Endodermal cell (in vitro differentiated cells): ENCODE data around the gene TTR. TPM values are rescaled to one million over a fixed set of nuclear protein-coding genes. Genes with fewer than 3 reads are reported as not detected.

Source experiments
- DNase-seq: peaks from one replicate; pipeline ENCODE4 v3.0.0-alpha.2; 2017
- H3K27ac ChIP-seq: 2 replicates; pipeline ENCODE4 v1.5.1; 2013; ENCODE audit warnings: mild to moderate bottlenecking, low read depth, low read length, moderate library complexity
- H3K27me3 ChIP-seq: 2 replicates; pipeline ENCODE4 v1.6.1; 2013; ENCODE audit warnings: mild to moderate bottlenecking, low read length, moderate library complexity; ENCODE audit not compliant: insufficient read depth, control insufficient read depth, poor library complexity, severe bottlenecking
- H3K36me3 ChIP-seq: 2 replicates; pipeline ENCODE4 v1.7.0; 2013; ENCODE audit warnings: mild to moderate bottlenecking, low read length, moderate library complexity; ENCODE audit not compliant: control insufficient read depth, insufficient read depth
- H3K4me1 ChIP-seq: one replicate; pipeline ENCODE4 v1.7.0; 2013; ENCODE audit warnings: low read length; ENCODE audit not compliant: control insufficient read depth, insufficient read depth
- H3K4me3 ChIP-seq: 2 replicates; pipeline ENCODE4 v1.5.1; 2013; ENCODE audit warnings: mild to moderate bottlenecking, low read length, moderate library complexity
- H3K9ac ChIP-seq: 2 replicates; pipeline ENCODE4 v1.6.1; 2013; ENCODE audit warnings: mild to moderate bottlenecking, low read length, moderate library complexity; ENCODE audit not compliant: poor library complexity, severe bottlenecking; ENCODE audit errors: extremely low read depth
- H3K9me3 ChIP-seq: 2 replicates; pipeline ENCODE4 v1.6.1; 2013; ENCODE audit warnings: mild to moderate bottlenecking, low read length, moderate library complexity; ENCODE audit not compliant: control insufficient read depth
- H3K27ac Mint-ChIP-seq: 2 replicates; pipeline ENCODE4 v1.8.0; 2020; ENCODE audit warnings: mixed read lengths
- H3K27me3 Mint-ChIP-seq: 2 replicates; pipeline ENCODE4 v1.8.0; 2021; ENCODE audit warnings: mild to moderate bottlenecking, mixed read lengths; ENCODE audit not compliant: insufficient read depth
- H3K36me3 Mint-ChIP-seq: 2 replicates; pipeline ENCODE4 v1.8.0; 2020; ENCODE audit warnings: low read depth, mixed read lengths
- H3K4me1 Mint-ChIP-seq: 2 replicates; pipeline ENCODE4 v1.8.0; 2020; ENCODE audit warnings: mixed read lengths
- H3K4me3 Mint-ChIP-seq: 2 replicates; pipeline ENCODE4 v1.8.0; 2020; ENCODE audit warnings: mild to moderate bottlenecking, moderate library complexity, mixed read lengths
- H3K9me3 Mint-ChIP-seq: 2 replicates; pipeline ENCODE4 v1.8.0; 2020; ENCODE audit warnings: mild to moderate bottlenecking, mixed read lengths
- WGBS, 2 experiments: methylation state at CpG; one replicate each; pipeline versions ENCODE4 v1.1.5 to v1.1.7; 2013; ENCODE audit warnings: missing lambda C conversion rate in 2 of 2, mixed read lengths in 1 of 2; ENCODE audit not compliant: insufficient coverage in 1 of 2, insufficient read length in 1 of 2; 5-methylcytosine and 5-hydroxymethylcytosine counted together
- total RNA-seq, 2 donors: library from RNA; stranded (reverse); fragmentation: NEBNext Ultra II Directional in 1 of 2; extraction: Animal tissue kit (Norgen Biotek cat#: 25700) in 1 of 2; gene quantifications; 2 replicates in 1 of 2; 3 replicates in 1 of 2; pipeline ENCODE4 v1.2.1, GENCODE V29; 2021
- TF ChIP-seq, protein P1 (sequence below): fragments of 200-600 bp; sonication (generic); conservative IDR thresholded peaks from 2 replicates; pipeline ENCODE4 v1.5.0; 2021; ENCODE audit warnings: antibody characterized with exemption, mild to moderate bottlenecking

The TTR gene
- total RNA-seq, 2 donors from 2014 or later: not detected

DNA sequence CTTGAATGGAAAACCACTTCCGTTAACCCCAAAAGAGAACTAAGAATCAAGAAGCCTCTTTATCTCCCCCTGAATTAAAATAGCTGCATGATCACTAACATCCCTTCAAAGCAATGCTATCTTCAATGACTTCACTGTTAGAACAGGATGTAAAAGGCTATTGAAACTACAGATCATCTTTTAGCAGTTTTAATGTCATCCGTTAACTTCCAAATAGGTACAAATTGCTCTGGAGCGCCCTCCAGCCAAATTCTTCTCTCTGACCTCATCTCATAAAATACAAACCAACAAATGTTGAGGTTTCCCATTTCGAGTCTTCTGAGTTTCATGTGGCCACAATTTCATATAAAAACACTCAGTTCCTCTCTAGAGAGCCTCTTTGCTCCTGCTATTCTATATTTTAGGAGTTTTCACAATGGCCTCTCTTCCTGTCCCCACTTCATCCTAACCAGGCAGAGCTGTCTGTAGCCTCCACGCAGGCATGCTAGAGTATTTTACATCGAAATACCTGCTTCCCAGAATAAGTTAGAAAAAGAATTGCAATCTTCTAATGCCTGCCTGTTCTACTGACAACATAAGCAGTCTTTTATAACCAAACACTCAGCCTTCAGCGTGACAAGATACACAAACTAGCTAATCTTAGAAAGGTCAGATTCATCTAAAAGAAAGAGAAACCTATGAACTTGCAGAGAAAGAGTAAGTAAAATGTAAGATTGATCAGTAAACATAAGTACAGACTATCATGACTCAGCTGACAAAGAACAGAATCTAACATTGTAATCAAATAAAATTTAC, 54.9 kb downstream of the TTR start:
- DNase-seq: no peak
- WGBS, 2 experiments: 87 to 96% methylated on average over 3 to 7 of the region's 7 CpGs
- H3K4me3 Mint-ChIP-seq: no peak overlapping the region
- peak overlapping the region; percentile 25 for H3K27ac Mint-ChIP-seq
- H3K4me3 ChIP-seq: no peak overlapping the region
- H3K27ac ChIP-seq: no peak overlapping the region
- H3K9me3 Mint-ChIP-seq: no peaks in the 10 kb centered on the region
- H3K36me3 ChIP-seq: no peaks in the 10 kb centered on the region
- H3K9me3 ChIP-seq: no peaks in the 10 kb centered on the region
- TF ChIP-seq, protein P1, sequence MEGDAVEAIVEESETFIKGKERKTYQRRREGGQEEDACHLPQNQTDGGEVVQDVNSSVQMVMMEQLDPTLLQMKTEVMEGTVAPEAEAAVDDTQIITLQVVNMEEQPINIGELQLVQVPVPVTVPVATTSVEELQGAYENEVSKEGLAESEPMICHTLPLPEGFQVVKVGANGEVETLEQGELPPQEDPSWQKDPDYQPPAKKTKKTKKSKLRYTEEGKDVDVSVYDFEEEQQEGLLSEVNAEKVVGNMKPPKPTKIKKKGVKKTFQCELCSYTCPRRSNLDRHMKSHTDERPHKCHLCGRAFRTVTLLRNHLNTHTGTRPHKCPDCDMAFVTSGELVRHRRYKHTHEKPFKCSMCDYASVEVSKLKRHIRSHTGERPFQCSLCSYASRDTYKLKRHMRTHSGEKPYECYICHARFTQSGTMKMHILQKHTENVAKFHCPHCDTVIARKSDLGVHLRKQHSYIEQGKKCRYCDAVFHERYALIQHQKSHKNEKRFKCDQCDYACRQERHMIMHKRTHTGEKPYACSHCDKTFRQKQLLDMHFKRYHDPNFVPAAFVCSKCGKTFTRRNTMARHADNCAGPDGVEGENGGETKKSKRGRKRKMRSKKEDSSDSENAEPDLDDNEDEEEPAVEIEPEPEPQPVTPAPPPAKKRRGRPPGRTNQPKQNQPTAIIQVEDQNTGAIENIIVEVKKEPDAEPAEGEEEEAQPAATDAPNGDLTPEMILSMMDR: no peak
- H3K4me1 Mint-ChIP-seq: peaks cover 20% of the 10 kb centered on the region
- no peaks in the 10 kb centered on the region for H3K4me1 ChIP-seq
- peaks cover 21% of the 10 kb centered on the region for H3K36me3 Mint-ChIP-seq
- H3K27me3 ChIP-seq: no peaks in the 10 kb centered on the region
- H3K27me3 Mint-ChIP-seq: no peaks in the 10 kb centered on the region
- no peak overlapping the region for H3K9ac ChIP-seq

DNA sequence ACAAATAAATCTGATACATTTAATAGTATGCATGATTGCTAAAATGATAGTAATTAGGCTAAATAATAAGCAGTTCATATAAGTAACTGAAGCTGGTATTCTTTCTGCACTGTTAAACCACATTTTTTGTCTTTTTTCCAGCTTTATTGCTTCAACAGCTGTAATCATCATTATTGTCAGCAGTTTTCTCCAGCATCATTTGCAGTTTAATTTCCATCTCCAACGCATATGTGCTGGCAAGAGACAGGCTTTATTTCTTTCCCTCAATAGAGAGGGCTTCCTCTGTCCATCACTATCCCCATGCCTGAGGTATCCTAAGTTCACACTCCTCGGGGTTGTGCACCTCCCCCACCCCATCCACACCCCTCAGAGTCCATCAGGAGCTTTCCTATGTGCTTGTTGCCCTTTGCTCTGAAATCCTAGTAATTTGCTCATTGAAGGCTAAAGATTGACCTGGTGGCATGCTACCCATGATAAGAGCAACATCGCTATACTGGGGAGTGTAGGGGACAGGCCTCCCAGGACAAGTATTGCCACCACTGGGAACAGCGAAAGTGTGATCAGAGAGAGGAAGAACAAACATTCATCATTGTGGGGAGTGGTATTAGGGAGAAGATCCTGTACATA, 55.6 kb downstream of the TTR start:
- Histone ChIP-seq H3K4me3 (no peak overlapping the region), H3K27ac (no peak overlapping the region), H3K9ac (no peak overlapping the region), H3K27me3 (no peaks in the 10 kb centered on the region), H3K36me3 (no peaks in the 10 kb centered on the region), H3K9me3 (no peaks in the 10 kb centered on the region), H3K4me1 (no peaks in the 10 kb centered on the region)
- no peak for DNase-seq
- Mint-ChIP-seq H3K4me1 (peaks cover 24% of the 10 kb centered on the region), H3K36me3 (peaks cover 19% of the 10 kb centered on the region), H3K27me3 (no peaks in the 10 kb centered on the region), H3K9me3 (no peaks in the 10 kb centered on the region), H3K27ac (no peak overlapping the region), H3K4me3 (no peak overlapping the region)
- TF ChIP-seq, protein P1: no peak
- 86 to 90% methylated on average over 4 of the region's 4 CpGs for WGBS, 2 experiments

Other genes with a start within 250 kb of the TTR start
- not detected for gene DSG4, start 215.1 kb upstream of the TTR start, total RNA-seq
- gene DSG3, start 144.1 kb upstream of the TTR start, total RNA-seq: not detected
- 100 to 1,000 TPM; 112 to 144 TPM for gene DSG2, start 93.7 kb upstream of the TTR start, total RNA-seq
- 10 to 100 TPM; 47.7 to 48.4 TPM for gene B4GALT6, start 92.7 kb downstream of the TTR start, total RNA-seq
- 1 to 10 TPM in 1 of 2 donors, under 1 TPM in 1; 0.46 to 1.1 TPM for gene SLC25A52, start 169.0 kb downstream of the TTR start, total RNA-seq